Measurements from ENCODE around the gene CD226. TPM values are rescaled to one million over a fixed set of nuclear protein-coding genes. Genes with fewer than 3 reads are reported as not detected.

CD226 gene
- total and polyA plus RNA-seq, 2 of the 4 experiments (the other 2 are of a cell fraction) = 0.29 to 1.1 TPM

DNA sequence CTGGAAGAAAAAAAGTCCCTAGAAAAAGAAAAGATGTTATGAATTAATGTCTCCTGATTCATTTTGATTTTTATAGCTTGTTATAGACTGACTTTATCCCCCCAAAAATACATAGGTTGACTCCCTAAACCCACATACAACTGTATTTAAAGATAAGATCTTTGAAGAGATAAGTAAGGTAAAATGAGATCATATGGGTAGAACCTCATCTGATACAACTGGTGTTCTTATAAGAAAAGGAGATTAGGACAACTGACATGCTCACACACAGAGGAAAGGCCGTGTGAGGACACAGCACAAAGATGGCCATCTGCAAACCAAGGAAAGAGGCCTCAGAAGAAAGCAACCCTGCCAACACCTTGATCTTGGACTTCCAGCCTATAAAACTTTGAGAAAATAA is 117.5 kb downstream of the CD226 start:
- Histone ChIP-seq H4K20me1 (ENCODE audit: insufficient read depth, low read length) (no peaks in the 10 kb centered on the region), H3K27me3 (ENCODE audit: control insufficient read depth, insufficient read depth, low read length) (no peaks in the 10 kb centered on the region), H3K56ac (ENCODE audit: extremely low read depth, insufficient read depth, low read length) (no peak overlapping the region), H4K8ac (ENCODE audit: low read depth in 2 of 2, low read length in 2 of 2) (no peak overlapping the region), H3K4me1 (ENCODE audit: control insufficient read depth, insufficient read depth, low read length) (no peaks in the 10 kb centered on the region), H3K18ac (ENCODE audit: low read depth, low read length) (no peak overlapping the region), H4K5ac (ENCODE audit: low read depth, low read length) (no peak overlapping the region), H2AFZ (replicated peaks; ENCODE audit: low read length, poor library complexity) (no peak overlapping the region), H3K9me1 (ENCODE audit: insufficient read depth, low read length) (no peaks in the 10 kb centered on the region), H2BK5ac (ENCODE audit: low read depth, low read length, poor library complexity, severe bottlenecking) (no peak overlapping the region), H2BK120ac (ENCODE audit: low read depth, low read length) (no peak overlapping the region), H2AK5ac (ENCODE audit: low read depth, low read length) (no peak overlapping the region), H3K9ac (ENCODE audit: low read depth, low read length) (no peak overlapping the region), H3K36me3 (ENCODE audit: control insufficient read depth, insufficient read depth, low read length) (no peaks in the 10 kb centered on the region), H2BK20ac (ENCODE audit: low read depth, low read length) (no peak overlapping the region), H3K79me1 (ENCODE audit: low read depth in 1 of 2, low read length in 2 of 2) (no peaks in the 10 kb centered on the region), H3K4ac (ENCODE audit: low read depth, low read length) (no peak overlapping the region), H4K91ac (ENCODE audit: insufficient read depth, low read depth, low read length) (no peak overlapping the region), H3K4me3 (ENCODE audit: insufficient read depth, low read depth, low read length) (no peak overlapping the region), H2AK9ac (replicated peaks; ENCODE audit: low read depth, low read length, poor library complexity) (no peak overlapping the region), H3K23ac (ENCODE audit: low read depth, low read length) (no peak overlapping the region), H2BK15ac (ENCODE audit: low read depth, low read length) (no peak overlapping the region), H3K4me2 (ENCODE audit: low read depth, low read length) (no peak overlapping the region), H3K27ac (ENCODE audit: insufficient read depth, low read length) (no peak overlapping the region), H3K14ac (replicated peaks; ENCODE audit: low read depth, low read length) (no peak overlapping the region), H3K9me3 (ENCODE audit: control insufficient read depth, insufficient read depth, low read length) (no peaks in the 10 kb centered on the region)
- ChIA-PET POLR2A (ENCODE audit: unreplicated experiment) (no interaction called here), CTCF (no interaction called here)
- intact Hi-C loops (cut with micrococcal nuclease) = no loop called here
- BruUV-seq (replicated peaks) = no TSS peak
- no peak for DNase-seq
- ATAC-seq (ENCODE audit: low read depth) = no peak
- TF ChIP-seq, protein P1, sequence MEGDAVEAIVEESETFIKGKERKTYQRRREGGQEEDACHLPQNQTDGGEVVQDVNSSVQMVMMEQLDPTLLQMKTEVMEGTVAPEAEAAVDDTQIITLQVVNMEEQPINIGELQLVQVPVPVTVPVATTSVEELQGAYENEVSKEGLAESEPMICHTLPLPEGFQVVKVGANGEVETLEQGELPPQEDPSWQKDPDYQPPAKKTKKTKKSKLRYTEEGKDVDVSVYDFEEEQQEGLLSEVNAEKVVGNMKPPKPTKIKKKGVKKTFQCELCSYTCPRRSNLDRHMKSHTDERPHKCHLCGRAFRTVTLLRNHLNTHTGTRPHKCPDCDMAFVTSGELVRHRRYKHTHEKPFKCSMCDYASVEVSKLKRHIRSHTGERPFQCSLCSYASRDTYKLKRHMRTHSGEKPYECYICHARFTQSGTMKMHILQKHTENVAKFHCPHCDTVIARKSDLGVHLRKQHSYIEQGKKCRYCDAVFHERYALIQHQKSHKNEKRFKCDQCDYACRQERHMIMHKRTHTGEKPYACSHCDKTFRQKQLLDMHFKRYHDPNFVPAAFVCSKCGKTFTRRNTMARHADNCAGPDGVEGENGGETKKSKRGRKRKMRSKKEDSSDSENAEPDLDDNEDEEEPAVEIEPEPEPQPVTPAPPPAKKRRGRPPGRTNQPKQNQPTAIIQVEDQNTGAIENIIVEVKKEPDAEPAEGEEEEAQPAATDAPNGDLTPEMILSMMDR (conservative IDR thresholded peaks at IDR 0.05; ENCODE audit: low read depth, low read length) = no peak
- TF ChIP-seq, protein P2, sequence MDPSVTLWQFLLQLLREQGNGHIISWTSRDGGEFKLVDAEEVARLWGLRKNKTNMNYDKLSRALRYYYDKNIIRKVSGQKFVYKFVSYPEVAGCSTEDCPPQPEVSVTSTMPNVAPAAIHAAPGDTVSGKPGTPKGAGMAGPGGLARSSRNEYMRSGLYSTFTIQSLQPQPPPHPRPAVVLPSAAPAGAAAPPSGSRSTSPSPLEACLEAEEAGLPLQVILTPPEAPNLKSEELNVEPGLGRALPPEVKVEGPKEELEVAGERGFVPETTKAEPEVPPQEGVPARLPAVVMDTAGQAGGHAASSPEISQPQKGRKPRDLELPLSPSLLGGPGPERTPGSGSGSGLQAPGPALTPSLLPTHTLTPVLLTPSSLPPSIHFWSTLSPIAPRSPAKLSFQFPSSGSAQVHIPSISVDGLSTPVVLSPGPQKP (IDR thresholded peaks at IDR 0.05; ENCODE audit: borderline replicate concordance, low read depth, low read length) = no peak
- TF ChIP-seq MXI1 (IDR thresholded peaks at IDR 0.05; ENCODE audit: borderline replicate concordance, low read depth, low read length) (no peak), CEBPB (IDR thresholded peaks at IDR 0.05; ENCODE audit: low read depth, low read length) (no peak), RAD21 (IDR thresholded peaks at IDR 0.05; ENCODE audit: low read length) (no peak), SMC3 (IDR thresholded peaks at IDR 0.05; ENCODE audit: low read depth, low read length) (no peak), BHLHE40 (IDR thresholded peaks at IDR 0.05; ENCODE audit: low read depth, low read length) (no peak)
- TF ChIP-seq, protein P3, sequence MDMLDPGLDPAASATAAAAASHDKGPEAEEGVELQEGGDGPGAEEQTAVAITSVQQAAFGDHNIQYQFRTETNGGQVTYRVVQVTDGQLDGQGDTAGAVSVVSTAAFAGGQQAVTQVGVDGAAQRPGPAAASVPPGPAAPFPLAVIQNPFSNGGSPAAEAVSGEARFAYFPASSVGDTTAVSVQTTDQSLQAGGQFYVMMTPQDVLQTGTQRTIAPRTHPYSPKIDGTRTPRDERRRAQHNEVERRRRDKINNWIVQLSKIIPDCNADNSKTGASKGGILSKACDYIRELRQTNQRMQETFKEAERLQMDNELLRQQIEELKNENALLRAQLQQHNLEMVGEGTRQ (IDR thresholded peaks at IDR 0.05; ENCODE audit: low read depth, low read length) = no peak
- dilution Hi-C loops (cut with HindIII; ENCODE audit: low sequenced_read_pairs, unreplicated experiment) = no loop called here
- no CpG with 5 or more reads among the region's 1 CpG for WGBS, 2 experiments (ENCODE audit: extremely low coverage in 2 of 2, insufficient read length in 1 of 2)
- in situ Hi-C loops (cut with MboI; ENCODE audit: low sequenced_read_pairs) = no loop called here

Data from IMR-90 (cell line).